Measurements from ENCODE around the gene ANKRD53. TPM values are rescaled to one million over a fixed set of nuclear protein-coding genes. Genes with fewer than 3 reads are reported as not detected.

Gene ANKRD53
- polyA plus RNA-seq, 1 of the 3 experiments (the other 2 are of a cell fraction): 0.58 TPM

GRCh38 chr2:70965506-70965905 lies 12.9 kb upstream of the ANKRD53 start:
- H3K9ac ChIP-seq: no peak overlapping the region
- DNase-seq: no peak
- no peaks in the 10 kb centered on the region for H3K79me2 ChIP-seq (ENCODE audit: insufficient read depth)
- ChIA-PET CTCF (interaction anchor here (0.5 to 9.5 kb wide), 19 partner anchors 9 to 1228 kb away, joined by 3 to 93 read pairs (median 5); partner anchors contain the start of genes ANKRD53, FAM136A, FIGLA and NAGK), POLR2A (interaction anchor here (0.7 kb wide), 1 partner anchor 271 kb away, joined by 4 read pairs; no protein-coding TSS in a partner anchor)
- no peaks in the 10 kb centered on the region for H3K36me3 ChIP-seq (replicated peaks in 1 of 2; ENCODE audit: control insufficient read depth in 1 of 2, insufficient read depth in 2 of 2, low read length in 1 of 2)
- H3F3A ChIP-seq (replicated peaks; ENCODE audit: insufficient read depth): no peaks in the 10 kb centered on the region
- H3K27me3 ChIP-seq (ENCODE audit: insufficient read depth): no peaks in the 10 kb centered on the region
- TF ChIP-seq EZH2phosphoT487 (IDR thresholded peaks at IDR 0.05; ENCODE audit: borderline replicate concordance, low read depth) (no peak), FOXM1 (IDR thresholded peaks at IDR 0.05; ENCODE audit: low read depth) (no peak), TEAD4 (IDR thresholded peaks at IDR 0.05; ENCODE audit: borderline replicate concordance, insufficient read depth) (no peak), JUND (IDR thresholded peaks at IDR 0.05) (no peak), CHD2 (IDR thresholded peaks at IDR 0.05; ENCODE audit: low read length, partially characterized antibody) (no peak), SIN3A (IDR thresholded peaks at IDR 0.05; ENCODE audit: borderline replicate concordance, low read depth, low read length) (no peak), GATA2 (CRISPR knock-in tag; IDR thresholded peaks at IDR 0.05) (no peak), USF1 (IDR thresholded peaks at IDR 0.05; ENCODE audit: borderline replicate concordance, low read depth) (no peak), CTCF (IDR thresholded peaks at IDR 0.05) (no peak), ZBTB33 (IDR thresholded peaks at IDR 0.05; ENCODE audit: borderline replicate concordance, low read depth) (no peak), TAF1 (IDR thresholded peaks at IDR 0.05; ENCODE audit: borderline replicate concordance, low read depth, low read length) (no peak)
- H3K9me2 ChIP-seq: no peaks in the 10 kb centered on the region
- no peaks in the 10 kb centered on the region for H3K9me3 ChIP-seq
- H3K4me2 ChIP-seq: peak overlapping the region; percentile 67; the same call in 1 of the 2 replicates
- 86% methylated on average over 14 of the region's 14 CpGs for WGBS (ENCODE audit: low lambda C conversion rate)
- no peaks in the 10 kb centered on the region for H4K20me1 ChIP-seq (ENCODE audit: insufficient read depth)
- peak overlapping the region in 1 of 2 experiments; percentile 58; a peak in 1 of 4 replicates for H3K4me3 ChIP-seq (ENCODE audit: low read depth in 2 of 2, low read length in 1 of 2)
- H3K27ac ChIP-seq (ENCODE audit: low read depth in 2 of 2, low read length in 1 of 2): no peak overlapping the region
- H2AFZ ChIP-seq (ENCODE audit: low read depth): peak overlapping the region; percentile 76; the same call in 1 of the 2 replicates
- H3K4me1 ChIP-seq (ENCODE audit: control insufficient read depth in 1 of 2, insufficient read depth in 2 of 2, low read depth in 1 of 2, low read length in 1 of 2): no peaks in the 10 kb centered on the region; a peak in 1 of 4 replicates

DNA sequence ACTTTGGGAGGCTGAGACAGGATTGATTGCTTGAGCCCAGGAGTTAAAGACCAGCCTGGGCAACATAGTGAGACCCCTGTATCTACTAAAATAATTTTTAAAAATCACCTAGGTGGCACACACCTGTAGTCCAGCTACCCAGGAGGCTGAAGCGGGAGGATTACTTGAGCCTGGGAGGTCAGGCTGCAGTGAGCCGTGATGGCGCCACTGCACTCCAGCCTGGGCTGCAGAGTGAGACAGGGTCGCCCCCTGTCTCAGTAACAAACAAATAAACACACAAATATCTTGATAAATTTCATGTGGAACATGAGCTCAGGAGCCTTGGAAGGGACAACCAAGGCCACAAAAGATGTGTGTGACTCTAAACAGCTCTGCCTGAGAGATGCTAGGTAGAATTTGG lies 11.7 kb upstream of the ANKRD53 start:
- Histone ChIP-seq H3K27ac (ENCODE audit: low read depth in 2 of 2, low read length in 1 of 2) (no peak overlapping the region), H3K4me2 (no peak overlapping the region), H2AFZ (ENCODE audit: low read depth) (no peak overlapping the region), H3K4me1 (ENCODE audit: control insufficient read depth in 1 of 2, insufficient read depth in 2 of 2, low read depth in 1 of 2, low read length in 1 of 2) (no peaks in the 10 kb centered on the region; a peak in 1 of 4 replicates), H3K4me3 (ENCODE audit: low read depth in 2 of 2, low read length in 1 of 2) (no peak overlapping the region), H3K27me3 (ENCODE audit: insufficient read depth) (no peaks in the 10 kb centered on the region), H3K9ac (no peak overlapping the region), H3K36me3 (replicated peaks in 1 of 2; ENCODE audit: control insufficient read depth in 1 of 2, insufficient read depth in 2 of 2, low read length in 1 of 2) (no peaks in the 10 kb centered on the region), H3F3A (replicated peaks; ENCODE audit: insufficient read depth) (no peaks in the 10 kb centered on the region), H3K9me2 (no peaks in the 10 kb centered on the region), H3K79me2 (ENCODE audit: insufficient read depth) (no peaks in the 10 kb centered on the region), H3K9me3 (no peaks in the 10 kb centered on the region), H4K20me1 (ENCODE audit: insufficient read depth) (no peaks in the 10 kb centered on the region)
- ChIA-PET POLR2A (no interaction called here), CTCF (interaction anchor here (1.4 to 9.5 kb wide), 7 partner anchors 11 to 664 kb away, joined by 4 to 93 read pairs (median 33); partner anchors contain the start of genes ANKRD53 and FAM136A)
- 82% methylated on average over 4 of the region's 4 CpGs for WGBS (ENCODE audit: low lambda C conversion rate)
- TF ChIP-seq RFX5 (IDR thresholded peaks at IDR 0.05; ENCODE audit: low read length) (no peak), MAX (IDR thresholded peaks at IDR 0.05; ENCODE audit: low read depth) (no peak), USF1 (IDR thresholded peaks at IDR 0.05; ENCODE audit: borderline replicate concordance, low read depth) (no peak), POLR2AphosphoS5 (IDR thresholded peaks at IDR 0.05; ENCODE audit: low read depth, low read length) (no peak), SIN3A (IDR thresholded peaks at IDR 0.05; ENCODE audit: borderline replicate concordance, low read depth, low read length) (no peak), GABPA (IDR thresholded peaks at IDR 0.05; ENCODE audit: low read depth) (no peak), RXRA (IDR thresholded peaks at IDR 0.05; ENCODE audit: borderline replicate concordance, low read depth) (no peak), TAF1 (IDR thresholded peaks at IDR 0.05; ENCODE audit: borderline replicate concordance, low read depth, low read length) (no peak), FOXM1 (IDR thresholded peaks at IDR 0.05; ENCODE audit: low read depth) (no peak), CTCF (IDR thresholded peaks at IDR 0.05) (no peak)
- DNase-seq: no peak
